Eye (tissue), 1 donor: ENCODE data around the gene LAIR1.

Source experiments
- DNase-seq: peaks from one replicate; pipeline ENCODE4 v3.0.0-alpha.2; 2015

The LAIR1 gene

DNA sequence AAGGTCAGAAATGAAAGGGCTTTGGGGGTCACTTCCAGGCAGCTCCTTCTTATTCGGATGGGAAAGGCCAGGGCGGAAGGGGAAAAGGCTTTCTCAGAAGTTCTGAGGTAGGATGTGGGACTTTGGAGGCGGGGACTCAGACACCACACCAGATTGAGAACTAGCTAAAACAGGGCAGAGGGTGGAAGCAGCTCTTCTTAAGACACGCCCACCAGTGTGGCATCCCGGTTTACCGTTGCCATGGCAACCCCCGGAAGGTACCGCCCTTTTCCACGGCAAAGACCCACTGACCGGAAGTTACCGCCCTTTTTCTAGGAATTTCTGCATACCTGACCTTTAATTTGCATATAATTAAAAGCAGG, 48.0 kb downstream of the LAIR1 start:
- DNase-seq, result peak; percentile 11

DNA sequence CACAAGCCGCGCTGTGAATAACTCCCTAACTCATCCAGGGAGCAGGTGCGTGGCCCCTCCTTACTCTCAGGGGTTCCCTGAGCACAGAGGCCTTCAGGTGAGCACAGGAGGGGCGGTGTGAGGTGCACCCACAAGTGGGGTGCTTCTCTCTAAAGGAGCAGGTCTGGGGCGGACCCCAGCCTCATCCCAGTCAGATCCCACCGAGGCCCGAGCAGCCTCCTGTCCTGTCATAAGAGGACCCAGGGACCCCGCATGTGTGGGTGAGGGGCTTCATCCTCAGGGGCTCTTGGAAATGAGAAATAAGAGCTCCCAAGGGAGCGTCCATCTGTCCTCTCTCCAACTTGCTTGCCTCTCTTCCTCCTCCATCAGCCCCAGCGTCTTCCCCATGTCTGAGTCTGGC, 48.8 kb downstream of the LAIR1 start:
- no peak for DNase-seq

DNA sequence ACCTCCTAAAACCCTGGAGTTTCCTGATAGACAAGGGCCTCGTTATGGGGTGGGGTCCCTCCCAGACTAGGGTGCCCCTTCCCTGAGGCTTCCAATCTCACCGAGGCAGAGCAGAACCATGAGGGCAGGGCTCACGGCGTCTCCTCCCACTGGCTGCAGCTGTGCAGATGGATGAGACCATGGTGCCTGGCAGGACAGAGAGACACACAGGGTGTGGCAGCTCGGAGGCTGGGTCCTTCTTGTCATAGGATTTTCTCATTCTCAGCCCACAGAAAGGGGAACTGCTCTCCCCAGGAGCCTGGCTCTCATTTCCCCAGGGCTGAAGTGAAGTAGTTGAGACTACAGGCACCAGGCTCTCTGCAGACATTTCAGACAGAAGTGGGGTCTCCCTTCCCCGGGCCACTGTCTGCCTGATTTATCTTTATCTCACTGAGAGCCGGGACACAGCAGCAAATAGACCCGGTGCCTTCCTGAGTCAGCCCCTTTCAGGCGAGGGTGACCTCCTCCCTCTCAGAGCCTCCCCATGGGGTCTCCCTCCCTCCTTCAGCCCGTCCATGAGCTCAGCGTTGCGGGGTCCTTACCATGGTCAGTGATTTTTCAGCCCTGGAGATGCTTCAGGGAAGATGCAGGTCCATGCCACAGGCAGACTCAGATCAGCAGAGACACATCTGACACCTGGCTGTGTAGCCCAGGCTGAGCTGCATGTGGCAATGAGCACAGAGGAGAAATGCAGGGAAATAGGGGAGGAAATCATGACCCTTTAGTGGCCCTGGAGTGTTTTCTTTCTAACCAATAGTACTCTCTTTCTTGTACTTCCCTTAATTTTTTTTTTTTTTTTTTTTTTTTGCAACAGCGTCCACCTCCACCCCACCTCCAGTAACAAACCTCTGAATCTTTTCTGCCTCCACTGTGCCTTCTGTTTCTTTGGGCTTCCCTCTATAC, 52.0 kb downstream of the LAIR1 start, which contains the start of gene LILRA5:
LILRA5 (minus strand) TSS at position 731 of the 942 bp plus-strand sequence; CDS start at position 584, 147 bp downstream.
- no peak for DNase-seq

DNA sequence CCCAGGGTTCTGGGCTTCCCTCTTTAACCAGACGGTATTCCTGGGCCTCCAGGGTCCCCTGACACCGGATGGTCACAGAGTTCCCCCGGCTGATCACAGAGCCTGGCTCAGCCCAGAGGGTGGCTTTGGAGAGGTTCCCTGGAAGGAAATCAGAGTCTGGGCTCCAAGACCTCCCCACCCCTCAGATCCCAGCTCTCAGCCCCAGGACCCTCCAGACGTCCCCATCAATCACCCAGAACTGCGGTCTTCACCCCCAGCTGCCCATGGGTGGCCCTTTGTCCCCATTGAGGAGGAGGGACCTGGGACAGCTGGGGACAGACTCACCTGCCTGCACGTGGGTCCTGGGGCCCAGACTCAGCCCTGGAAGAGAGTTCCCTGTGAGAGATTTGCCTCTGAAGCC, 52.7 kb downstream of the LAIR1 start:
- DNase-seq, result no peak

DNA sequence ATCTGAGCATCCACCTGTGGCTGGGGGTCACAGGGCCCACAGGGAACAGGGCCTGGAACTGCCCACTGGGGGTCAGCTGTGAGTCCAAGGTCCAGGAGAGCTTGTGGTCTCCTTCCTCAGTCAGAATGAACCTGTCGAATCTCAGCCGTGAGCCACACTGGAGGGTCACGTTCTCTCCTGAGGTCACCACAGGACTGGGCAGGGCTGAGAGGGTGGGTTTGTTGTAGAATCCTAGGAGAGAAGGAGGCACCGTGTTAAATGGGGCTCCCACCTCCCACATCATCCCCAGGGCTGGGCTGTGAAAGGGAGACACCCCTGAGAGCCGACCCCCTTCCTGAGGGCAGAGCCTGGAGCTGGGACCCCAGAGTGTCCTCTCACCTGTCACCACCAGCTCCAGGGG, 53.2 kb downstream of the LAIR1 start:
- no peak for DNase-seq

DNA sequence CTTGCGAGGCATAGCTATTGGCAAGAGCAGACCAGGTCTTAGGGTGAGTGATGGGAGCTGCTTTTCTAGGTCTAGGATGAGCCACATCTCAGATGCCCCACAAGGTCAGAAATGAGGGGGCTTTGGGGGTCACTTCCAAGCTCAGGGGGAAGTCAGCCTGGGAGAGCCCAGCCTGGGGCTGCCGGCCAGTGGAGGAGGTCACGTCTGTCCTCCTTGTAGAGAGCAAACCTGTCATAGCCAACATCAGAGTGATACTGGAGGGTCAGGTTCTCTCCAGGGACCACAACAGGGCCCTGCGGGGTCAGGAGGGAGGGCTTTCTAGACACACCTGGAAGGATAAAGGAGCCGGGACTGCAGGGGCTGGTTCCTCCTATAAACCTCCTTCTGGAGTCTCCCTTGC, 54.2 kb downstream of the LAIR1 start:
- DNase-seq, result no peak

DNA sequence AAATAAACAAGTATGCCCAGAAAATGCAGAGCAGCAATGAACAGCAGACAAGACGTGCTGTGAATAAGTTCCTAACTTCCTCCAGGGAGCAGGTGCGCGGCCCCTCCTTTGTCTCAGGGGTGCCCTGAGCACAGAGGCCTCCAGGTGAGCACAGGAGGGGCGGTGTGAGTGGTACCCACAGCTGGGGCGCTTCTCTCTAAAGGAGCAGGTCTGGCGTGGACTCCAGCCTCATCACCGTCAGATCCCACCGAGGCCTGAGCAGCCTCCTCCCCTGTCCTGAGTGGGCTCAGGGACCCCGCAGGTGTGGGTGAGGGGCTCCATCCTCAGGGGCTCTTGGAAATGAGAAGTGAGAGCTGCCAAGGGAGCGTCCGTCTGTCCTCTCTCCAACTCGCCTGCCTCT, 54.9 kb downstream of the LAIR1 start:
- DNase-seq, result no peak

DNA sequence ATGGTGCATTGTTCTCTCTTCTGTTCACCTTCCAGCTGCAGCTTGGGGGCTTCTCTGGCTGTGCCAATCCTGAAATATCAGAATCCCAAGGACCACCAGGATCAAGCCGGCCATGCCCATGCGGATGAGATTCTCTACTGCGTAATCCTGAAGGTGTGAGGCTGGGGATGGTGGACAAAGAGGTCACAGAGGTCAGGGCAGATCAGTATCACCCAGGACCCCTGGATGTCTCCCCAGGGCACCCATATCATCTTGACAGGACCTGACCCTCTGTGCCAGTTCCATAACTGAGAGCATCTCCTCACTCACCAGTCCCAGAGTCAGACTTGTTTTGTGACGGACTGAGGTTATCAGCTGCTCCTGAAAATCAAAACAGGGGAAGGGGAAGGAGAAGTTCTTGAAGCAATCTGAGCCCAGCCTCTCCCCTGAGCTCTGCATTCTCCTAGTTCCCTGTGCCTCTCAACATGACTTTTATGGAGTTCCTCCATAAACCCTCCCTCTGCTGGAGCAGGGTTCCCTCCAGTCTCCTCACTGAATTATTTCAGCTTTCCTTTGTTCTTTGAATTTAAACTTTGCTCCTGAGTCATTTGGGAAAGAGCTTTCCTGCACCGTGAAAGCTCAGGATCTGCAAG, 57.2 kb downstream of the LAIR1 start:
- DNase-seq, result no peak

DNA sequence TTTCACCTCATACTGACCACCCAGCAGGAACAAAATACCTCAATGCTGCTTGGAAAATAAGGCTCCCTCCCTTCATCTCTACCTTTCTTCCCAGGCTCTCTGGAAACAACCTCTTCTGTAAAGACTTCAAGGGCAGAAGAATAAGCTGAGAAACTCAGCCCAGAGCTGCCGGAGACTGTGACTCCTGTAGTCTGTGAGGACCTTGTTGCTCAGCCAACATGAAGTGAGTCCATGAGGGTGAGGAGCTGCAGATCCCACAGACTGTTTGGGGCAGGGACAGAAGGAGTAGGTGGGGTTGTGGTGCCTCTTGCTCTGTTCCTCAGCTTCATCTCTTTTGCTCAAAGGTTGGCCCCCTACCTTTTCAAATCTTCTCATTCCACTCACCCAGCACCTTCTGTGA, 59.6 kb downstream of the LAIR1 start:
- DNase-seq, result no peak

DNA sequence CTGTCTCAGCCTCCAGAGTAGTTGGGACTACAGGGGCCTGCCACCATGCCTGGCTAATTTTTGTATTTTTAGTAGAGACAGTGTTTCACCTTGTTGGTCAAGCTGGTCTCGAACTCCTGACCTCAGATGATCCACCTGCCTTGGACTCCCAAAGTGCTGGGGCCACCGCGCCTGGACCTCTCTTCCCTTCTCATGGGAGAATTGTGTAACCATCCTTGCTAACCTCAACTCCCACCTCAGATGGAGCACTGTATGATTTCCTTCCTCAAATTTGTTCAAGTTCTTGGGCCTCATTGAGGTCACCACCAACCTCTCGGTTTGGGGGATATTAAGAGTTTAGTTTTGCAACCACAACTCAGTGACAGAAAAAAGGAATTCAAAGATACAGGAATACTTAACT, 62.5 kb downstream of the LAIR1 start:
- DNase-seq, result no peak
